Activated CD4-positive, CD25-positive, alpha-beta regulatory T cell treated with anti-CD3 and anti-CD28 coated beads, Interleukin-2, amount 50 U/mL, for 24 hours (primary cell): Measurements from ENCODE around the gene SDK2.

Experiments
- ATAC-seq, 2 donors: fragments of 150-1000 bp; cut with Tn5 transposase; one replicate each; pipeline ENCODE4 v1.10.0; 2021; ENCODE audit warnings: mild to moderate bottlenecking in 1 of 2, moderate library complexity in 1 of 2

The SDK2 gene

GRCh38 chr17:73644145-73645049, at the start of gene SDK2:
SDK2 (minus strand) TSS chr17:73644445; CDS start chr17:73644088, 357 bp downstream.
- ATAC-seq: no peak

- ATAC-seq: no peak
These were observed 48.8 kb upstream of the SDK2 start for GRCh38 chr17:73693071-73693470.

GRCh38 chr17:73691321-73691766, 47.1 kb upstream of the SDK2 start:
- ATAC-seq: no peak

GRCh38 chr17:73690676-73691075, 46.4 kb upstream of the SDK2 start:
- no peak for ATAC-seq

GRCh38 chr17:73689596-73690275, 45.5 kb upstream of the SDK2 start:
- no peak for ATAC-seq

- ATAC-seq: no peak
These were observed 42.7 kb upstream of the SDK2 start for GRCh38 chr17:73686961-73687360.

- no peak for ATAC-seq
These were observed 41.9 kb upstream of the SDK2 start for GRCh38 chr17:73686126-73686525.

- no peak for ATAC-seq
These were observed 39.9 kb upstream of the SDK2 start for GRCh38 chr17:73684183-73684582.

GRCh38 chr17:73683771-73684170, 39.5 kb upstream of the SDK2 start:
- no peak for ATAC-seq

GRCh38 chr17:73681946-73682345, 37.7 kb upstream of the SDK2 start:
- ATAC-seq: no peak

- ATAC-seq: no peak
These were observed 35.2 kb upstream of the SDK2 start for GRCh38 chr17:73679476-73679875.

- ATAC-seq: no peak
These were observed 34.8 kb upstream of the SDK2 start for GRCh38 chr17:73678999-73679398.

GRCh38 chr17:73669771-73670170, 25.5 kb upstream of the SDK2 start:
- ATAC-seq: no peak

GRCh38 chr17:73667181-73667959, 23.1 kb upstream of the SDK2 start:
- ATAC-seq: peak; percentile 66 to 71

GRCh38 chr17:73663614-73664013, 19.4 kb upstream of the SDK2 start:
- ATAC-seq: no peak

GRCh38 chr17:73660366-73660765, 16.1 kb upstream of the SDK2 start:
- no peak for ATAC-seq

GRCh38 chr17:73658821-73659515, 14.7 kb upstream of the SDK2 start:
- no peak for ATAC-seq

- no peak for ATAC-seq
These were observed 13.3 kb upstream of the SDK2 start for GRCh38 chr17:73657473-73658116.

GRCh38 chr17:73654241-73654640, 10.0 kb upstream of the SDK2 start:
- ATAC-seq: no peak

- no peak for ATAC-seq
These were observed 9.6 kb upstream of the SDK2 start for GRCh38 chr17:73653810-73654209.

- no peak for ATAC-seq
These were observed 8.7 kb upstream of the SDK2 start for GRCh38 chr17:73652886-73653480.
